HEK293 (cell line): Measurements from ENCODE around the gene CXCL8.

Experiments used
- GLIS2 ChIP-seq: fragments of 450-650 bp; formaldehyde crosslinking; IDR thresholded peaks from 2 replicates; pipeline ENCODE4 v1.5.1; 2016; ENCODE audit warnings: missing biosample characterization, missing genetic modification characterization
- HOXC10 ChIP-seq: sonication (generic); formaldehyde crosslinking; IDR thresholded peaks from 2 replicates; pipeline ENCODE4 v1.8.1; 2023; ENCODE audit warnings: mild to moderate bottlenecking, missing genetic modification reagents
- IKZF3 ChIP-seq: fragments of 450-650 bp; IDR thresholded peaks from 2 replicates; pipeline ENCODE4 v1.5.0; 2018; ENCODE audit warnings: missing biosample characterization, mild to moderate bottlenecking, missing genetic modification characterization, moderate library complexity
- WT1 ChIP-seq: fragments of 450-650 bp; formaldehyde crosslinking; IDR thresholded peaks from 2 replicates; pipeline ENCODE4 v1.5.1; 2016; ENCODE audit warnings: missing biosample characterization, missing genetic modification characterization
- ZBTB10 ChIP-seq: fragments of 450-650 bp; formaldehyde crosslinking; IDR thresholded peaks from 2 replicates; pipeline ENCODE4 v1.5.1; 2016; ENCODE audit warnings: missing biosample characterization, missing genetic modification characterization
- ZBTB26 ChIP-seq: fragments of 450-650 bp; formaldehyde crosslinking; optimal IDR thresholded peaks from 2 replicates; pipeline ENCODE3; 2016; ENCODE audit warnings: missing biosample characterization, mild to moderate bottlenecking, missing genetic modification characterization
- ZBTB48 ChIP-seq: fragments of 450-650 bp; formaldehyde crosslinking; IDR thresholded peaks from 2 replicates; pipeline ENCODE4 v1.5.1; 2016; ENCODE audit warnings: missing biosample characterization, missing genetic modification characterization
- ZNF138 ChIP-seq: fragments of 450-650 bp; formaldehyde crosslinking; IDR thresholded peaks from 2 replicates; pipeline ENCODE4 v1.5.1; 2016; ENCODE audit warnings: missing biosample characterization, missing genetic modification characterization, borderline replicate concordance
- ZNF140 ChIP-seq: fragments of 450-650 bp; formaldehyde crosslinking; IDR thresholded peaks from 2 replicates; pipeline ENCODE4 v1.5.1; 2016; ENCODE audit warnings: missing biosample characterization, missing genetic modification characterization
- ZNF175 ChIP-seq: fragments of 450-650 bp; formaldehyde crosslinking; IDR thresholded peaks from 2 replicates; pipeline ENCODE4 v1.5.1; 2016; ENCODE audit warnings: missing biosample characterization, missing genetic modification characterization
- ZNF19 ChIP-seq: fragments of 450-650 bp; formaldehyde crosslinking; IDR thresholded peaks from 2 replicates; pipeline ENCODE4; 2016; ENCODE audit warnings: missing biosample characterization, missing genetic modification characterization, low read depth
- ZNF23 ChIP-seq: fragments of 450-650 bp; formaldehyde crosslinking; IDR thresholded peaks from 2 replicates; pipeline ENCODE4 v1.5.1; 2016; ENCODE audit warnings: missing biosample characterization, missing genetic modification characterization, borderline replicate concordance
- ZNF26 ChIP-seq: fragments of 450-650 bp; formaldehyde crosslinking; IDR thresholded peaks from 2 replicates; pipeline ENCODE4 v1.5.1; 2016; ENCODE audit warnings: missing biosample characterization, missing genetic modification characterization
- ZNF311 ChIP-seq: fragments of 450-650 bp; formaldehyde crosslinking; IDR thresholded peaks from 2 replicates; pipeline ENCODE4 v1.5.1; 2017; ENCODE audit warnings: missing biosample characterization, missing genetic modification characterization, borderline replicate concordance
- ZNF335 ChIP-seq: fragments of 450-650 bp; formaldehyde crosslinking; conservative IDR thresholded peaks from 2 replicates; pipeline ENCODE4 v1.5.1; 2016; ENCODE audit warnings: missing biosample characterization, missing genetic modification characterization
- ZNF529 ChIP-seq: fragments of 450-650 bp; formaldehyde crosslinking; IDR thresholded peaks from 2 replicates; pipeline ENCODE4 v1.5.1; 2017; ENCODE audit warnings: missing genetic modification characterization, missing biosample characterization; ENCODE audit not compliant: insufficient replicate concordance
- ZNF555 ChIP-seq: fragments of 450-650 bp; formaldehyde crosslinking; conservative IDR thresholded peaks from 2 replicates; pipeline ENCODE4 v1.5.1; 2017; ENCODE audit warnings: missing biosample characterization, mild to moderate bottlenecking, missing genetic modification characterization, inconsistent platforms
- ZNF580 ChIP-seq: fragments of 450-650 bp; formaldehyde crosslinking; IDR thresholded peaks from 2 replicates; pipeline ENCODE4 v1.5.1; 2016; ENCODE audit warnings: missing biosample characterization, missing genetic modification characterization
- ZNF658 ChIP-seq: fragments of 450-650 bp; formaldehyde crosslinking; IDR thresholded peaks from 2 replicates; pipeline ENCODE4; 2016; ENCODE audit warnings: missing biosample characterization, missing genetic modification characterization
- ZNF664 ChIP-seq: fragments of 450-650 bp; formaldehyde crosslinking; IDR thresholded peaks from 2 replicates; pipeline ENCODE4 v1.5.1; 2016; ENCODE audit warnings: missing biosample characterization, missing genetic modification characterization
- ZNF707 ChIP-seq: fragments of 450-650 bp; formaldehyde crosslinking; IDR thresholded peaks from 2 replicates; pipeline ENCODE4 v1.5.1; 2016; ENCODE audit warnings: missing biosample characterization, missing genetic modification characterization
- ZSCAN30 ChIP-seq: fragments of 450-650 bp; IDR thresholded peaks from 2 replicates; pipeline ENCODE4 v1.5.1; 2018; ENCODE audit warnings: missing biosample characterization, mild to moderate bottlenecking, missing genetic modification characterization, moderate library complexity
- TF ChIP-seq, protein P1 (sequence below): fragments of 450-650 bp; formaldehyde crosslinking; conservative IDR thresholded peaks from 2 replicates; pipeline ENCODE4 v1.5.1; 2016; ENCODE audit warnings: low read depth, missing biosample characterization, missing genetic modification characterization
- TF ChIP-seq, protein P2 (sequence below): fragments of 450-650 bp; IDR thresholded peaks from 2 replicates; pipeline ENCODE4 v1.5.1; 2018; ENCODE audit warnings: missing biosample characterization, mild to moderate bottlenecking, missing genetic modification characterization
- TF ChIP-seq, protein P3 (sequence below): fragments of 450-650 bp; formaldehyde crosslinking; IDR thresholded peaks from 2 replicates; pipeline ENCODE4 v1.5.1; 2016; ENCODE audit warnings: missing biosample characterization, missing genetic modification characterization, low read depth
- TF ChIP-seq, protein P4 (sequence below): fragments of 450-650 bp; formaldehyde crosslinking; IDR thresholded peaks from 2 replicates; pipeline ENCODE4 v1.5.1; 2017; ENCODE audit warnings: missing biosample characterization, missing genetic modification characterization

Gene CXCL8

GRCh38 chr4:73707918-73708577 lies 32.3 kb upstream of the CXCL8 start (continued):
- no peak for TF ChIP-seq ZNF580 (tag by site-specific recombination)
- no peak for TF ChIP-seq ZNF26 (tag by site-specific recombination)
- TF ChIP-seq ZNF138 (tag by site-specific recombination) = no peak
- TF ChIP-seq, protein P1, sequence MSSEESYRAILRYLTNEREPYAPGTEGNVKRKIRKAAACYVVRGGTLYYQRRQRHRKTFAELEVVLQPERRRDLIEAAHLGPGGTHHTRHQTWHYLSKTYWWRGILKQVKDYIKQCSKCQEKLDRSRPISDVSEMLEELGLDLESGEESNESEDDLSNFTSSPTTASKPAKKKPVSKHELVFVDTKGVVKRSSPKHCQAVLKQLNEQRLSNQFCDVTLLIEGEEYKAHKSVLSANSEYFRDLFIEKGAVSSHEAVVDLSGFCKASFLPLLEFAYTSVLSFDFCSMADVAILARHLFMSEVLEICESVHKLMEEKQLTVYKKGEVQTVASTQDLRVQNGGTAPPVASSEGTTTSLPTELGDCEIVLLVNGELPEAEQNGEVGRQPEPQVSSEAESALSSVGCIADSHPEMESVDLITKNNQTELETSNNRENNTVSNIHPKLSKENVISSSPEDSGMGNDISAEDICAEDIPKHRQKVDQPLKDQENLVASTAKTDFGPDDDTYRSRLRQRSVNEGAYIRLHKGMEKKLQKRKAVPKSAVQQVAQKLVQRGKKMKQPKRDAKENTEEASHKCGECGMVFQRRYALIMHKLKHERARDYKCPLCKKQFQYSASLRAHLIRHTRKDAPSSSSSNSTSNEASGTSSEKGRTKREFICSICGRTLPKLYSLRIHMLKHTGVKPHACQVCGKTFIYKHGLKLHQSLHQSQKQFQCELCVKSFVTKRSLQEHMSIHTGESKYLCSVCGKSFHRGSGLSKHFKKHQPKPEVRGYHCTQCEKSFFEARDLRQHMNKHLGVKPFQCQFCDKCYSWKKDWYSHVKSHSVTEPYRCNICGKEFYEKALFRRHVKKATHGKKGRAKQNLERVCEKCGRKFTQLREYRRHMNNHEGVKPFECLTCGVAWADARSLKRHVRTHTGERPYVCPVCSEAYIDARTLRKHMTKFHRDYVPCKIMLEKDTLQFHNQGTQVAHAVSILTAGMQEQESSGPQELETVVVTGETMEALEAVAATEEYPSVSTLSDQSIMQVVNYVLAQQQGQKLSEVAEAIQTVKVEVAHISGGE (tag by site-specific recombination) = no peak
- no peak for TF ChIP-seq ZNF19 (tag by site-specific recombination)
- no peak for TF ChIP-seq ZNF529 (tag by site-specific recombination)
- TF ChIP-seq ZSCAN30 (tag by site-specific recombination) = no peak
- no peak for TF ChIP-seq ZBTB26 (tag by site-specific recombination)
- no peak for TF ChIP-seq ZNF175
- no peak for TF ChIP-seq ZNF311
- TF ChIP-seq, protein P2, sequence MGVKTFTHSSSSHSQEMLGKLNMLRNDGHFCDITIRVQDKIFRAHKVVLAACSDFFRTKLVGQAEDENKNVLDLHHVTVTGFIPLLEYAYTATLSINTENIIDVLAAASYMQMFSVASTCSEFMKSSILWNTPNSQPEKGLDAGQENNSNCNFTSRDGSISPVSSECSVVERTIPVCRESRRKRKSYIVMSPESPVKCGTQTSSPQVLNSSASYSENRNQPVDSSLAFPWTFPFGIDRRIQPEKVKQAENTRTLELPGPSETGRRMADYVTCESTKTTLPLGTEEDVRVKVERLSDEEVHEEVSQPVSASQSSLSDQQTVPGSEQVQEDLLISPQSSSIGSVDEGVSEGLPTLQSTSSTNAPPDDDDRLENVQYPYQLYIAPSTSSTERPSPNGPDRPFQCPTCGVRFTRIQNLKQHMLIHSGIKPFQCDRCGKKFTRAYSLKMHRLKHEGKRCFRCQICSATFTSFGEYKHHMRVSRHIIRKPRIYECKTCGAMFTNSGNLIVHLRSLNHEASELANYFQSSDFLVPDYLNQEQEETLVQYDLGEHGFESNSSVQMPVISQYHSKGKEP (tag by site-specific recombination) = no peak
- peak; percentile 35; the same call in 1 of the 2 replicates for TF ChIP-seq ZNF335 (tag by site-specific recombination)
- TF ChIP-seq HOXC10 (CRISPR knock-in tag) = no peak
- TF ChIP-seq ZNF707 (tag by site-specific recombination) = no peak
- TF ChIP-seq, protein P3, sequence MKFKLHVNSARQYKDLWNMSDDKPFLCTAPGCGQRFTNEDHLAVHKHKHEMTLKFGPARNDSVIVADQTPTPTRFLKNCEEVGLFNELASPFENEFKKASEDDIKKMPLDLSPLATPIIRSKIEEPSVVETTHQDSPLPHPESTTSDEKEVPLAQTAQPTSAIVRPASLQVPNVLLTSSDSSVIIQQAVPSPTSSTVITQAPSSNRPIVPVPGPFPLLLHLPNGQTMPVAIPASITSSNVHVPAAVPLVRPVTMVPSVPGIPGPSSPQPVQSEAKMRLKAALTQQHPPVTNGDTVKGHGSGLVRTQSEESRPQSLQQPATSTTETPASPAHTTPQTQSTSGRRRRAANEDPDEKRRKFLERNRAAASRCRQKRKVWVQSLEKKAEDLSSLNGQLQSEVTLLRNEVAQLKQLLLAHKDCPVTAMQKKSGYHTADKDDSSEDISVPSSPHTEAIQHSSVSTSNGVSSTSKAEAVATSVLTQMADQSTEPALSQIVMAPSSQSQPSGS (tag by site-specific recombination) = no peak
- TF ChIP-seq, protein P4, sequence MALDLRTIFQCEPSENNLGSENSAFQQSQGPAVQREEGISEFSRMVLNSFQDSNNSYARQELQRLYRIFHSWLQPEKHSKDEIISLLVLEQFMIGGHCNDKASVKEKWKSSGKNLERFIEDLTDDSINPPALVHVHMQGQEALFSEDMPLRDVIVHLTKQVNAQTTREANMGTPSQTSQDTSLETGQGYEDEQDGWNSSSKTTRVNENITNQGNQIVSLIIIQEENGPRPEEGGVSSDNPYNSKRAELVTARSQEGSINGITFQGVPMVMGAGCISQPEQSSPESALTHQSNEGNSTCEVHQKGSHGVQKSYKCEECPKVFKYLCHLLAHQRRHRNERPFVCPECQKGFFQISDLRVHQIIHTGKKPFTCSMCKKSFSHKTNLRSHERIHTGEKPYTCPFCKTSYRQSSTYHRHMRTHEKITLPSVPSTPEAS = no peak
- no peak for TF ChIP-seq ZNF664 (tag by site-specific recombination)
- no peak for TF ChIP-seq ZNF23 (tag by site-specific recombination)
- TF ChIP-seq ZBTB48 (tag by site-specific recombination) = 0 out of 2 replicates have a peak, but pooled peaks have one; percentile 35
- TF ChIP-seq GLIS2 (tag by site-specific recombination) = no peak
- TF ChIP-seq ZBTB10 (tag by site-specific recombination) = no peak
- no peak for TF ChIP-seq ZNF658 (tag by site-specific recombination)
- no peak for TF ChIP-seq ZNF140 (tag by site-specific recombination)
- no peak for TF ChIP-seq ZNF555
- TF ChIP-seq IKZF3 (tag by site-specific recombination) = peak; percentile 38; the same call in 1 of the 2 replicates
- no peak for TF ChIP-seq WT1 (tag by site-specific recombination)
